T-helper 22 cell (primary cell): ENCODE measurements around the gene ODF2.
"Not testable (repeated sequence)": the region's sequence is repeated elsewhere in the genome, so short reads cannot be mapped to it uniquely, and the experiment has no call there.

ENCODE experiments used
- DNase-seq: peaks from one replicate; pipeline ENCODE4 v3.0.0-alpha.2; 2020; ENCODE audit warnings: low read depth

ODF2 gene

DNA sequence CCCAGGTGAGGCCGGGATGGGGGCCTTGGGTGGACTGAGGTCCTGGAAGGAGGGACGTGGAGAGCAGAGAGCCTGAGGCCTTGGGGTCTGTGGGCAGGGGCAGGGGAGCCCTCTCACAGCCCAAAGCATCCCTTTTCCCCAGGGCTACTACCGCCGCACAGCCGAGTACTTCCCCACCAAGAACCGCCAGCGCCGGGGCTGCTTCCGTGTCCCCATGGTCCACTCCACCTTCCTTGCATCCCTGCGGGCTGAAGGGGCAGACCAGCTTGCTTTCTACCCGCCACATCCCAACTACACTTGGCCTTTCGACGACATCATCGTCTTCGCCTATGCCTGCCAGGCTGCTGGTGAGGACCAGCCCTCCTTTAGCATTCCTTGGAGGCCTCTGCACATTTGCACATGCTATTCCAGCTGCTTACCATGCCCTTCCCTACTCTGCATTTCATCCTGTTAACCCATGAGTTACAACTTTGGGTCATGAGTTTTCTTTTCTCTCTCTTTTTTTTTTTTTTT lies 31.5 kb upstream of the ODF2 start:
- no peak for DNase-seq

- no peak for DNase-seq
Measured at GRCh38 chr9:128428644-128429512, 26.9 kb upstream of the ODF2 start.

GRCh38 chr9:128429513-128430086 lies 26.2 kb upstream of the ODF2 start:
- no peak for DNase-seq

DNA sequence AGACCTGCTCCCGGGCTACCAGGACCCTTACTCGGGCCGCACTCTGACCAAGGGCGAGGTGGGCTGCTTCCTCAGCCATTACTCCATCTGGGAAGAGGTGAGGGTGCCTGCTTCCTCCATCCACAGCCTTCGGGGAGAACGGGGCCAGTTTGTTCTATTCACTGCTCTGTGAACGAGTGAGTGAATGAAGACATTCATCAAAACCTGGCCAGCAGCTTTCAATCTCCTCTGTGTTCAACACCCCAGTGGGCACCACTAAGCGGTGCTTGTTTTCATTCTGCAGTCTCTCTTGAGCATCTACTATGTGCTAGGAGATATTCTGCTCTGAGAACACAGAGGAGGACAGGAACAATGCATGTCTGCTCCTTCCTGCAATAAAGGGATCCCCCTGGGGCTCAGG lies 24.6 kb upstream of the ODF2 start:
- DNase-seq, result no peak

- no peak for DNase-seq
Measured at GRCh38 chr9:128434340-128434739, 21.5 kb upstream of the ODF2 start.

- DNase-seq, result no peak
Measured at GRCh38 chr9:128435611-128436010, 20.2 kb upstream of the ODF2 start.

GRCh38 chr9:128438343-128439109 lies 17.3 kb upstream of the ODF2 start:
- DNase-seq, result peak; percentile 39

- no peak for DNase-seq
Measured at GRCh38 chr9:128439273-128439672, 16.5 kb upstream of the ODF2 start.

DNA sequence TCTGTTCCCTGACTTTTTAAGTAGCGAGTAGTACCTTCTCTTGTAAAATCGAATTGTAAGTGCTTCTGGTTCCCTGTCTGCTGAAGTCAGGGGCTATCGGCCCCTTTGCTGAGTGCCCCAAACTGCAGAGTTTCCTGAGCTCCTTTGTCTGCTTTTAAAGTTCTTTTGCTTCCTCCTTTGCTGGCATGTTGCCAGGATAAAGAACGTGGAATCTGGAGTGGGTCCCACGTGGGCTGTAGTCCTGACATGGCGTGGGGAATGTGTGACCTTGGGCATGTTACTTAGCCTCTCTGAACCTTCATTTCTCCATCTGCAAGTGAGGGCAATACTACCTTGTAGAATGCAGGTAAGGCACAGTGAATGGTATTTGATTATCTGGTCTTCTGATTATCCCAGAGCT lies 13.7 kb upstream of the ODF2 start:
- no peak for DNase-seq

DNA sequence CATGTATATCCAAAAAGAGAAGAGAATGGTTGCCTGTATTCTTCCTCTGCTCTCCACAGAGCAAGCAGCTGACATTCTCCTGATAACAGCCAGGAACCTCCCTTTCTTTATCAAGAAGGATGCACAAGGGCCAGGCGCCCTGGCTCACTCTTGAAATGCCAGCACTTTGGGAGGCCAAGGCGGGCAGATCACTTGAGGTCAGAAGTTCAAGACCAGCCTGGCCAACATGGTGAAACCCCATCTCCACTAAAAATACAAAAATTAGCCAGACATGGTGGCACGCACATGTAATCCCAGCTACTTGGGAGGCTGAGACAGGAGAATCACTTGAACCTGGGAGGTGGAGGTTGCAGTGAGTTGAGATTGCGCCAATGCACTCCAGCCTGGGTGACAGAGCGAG lies 9.3 kb upstream of the ODF2 start:
- not testable (repeated sequence) for DNase-seq

DNA sequence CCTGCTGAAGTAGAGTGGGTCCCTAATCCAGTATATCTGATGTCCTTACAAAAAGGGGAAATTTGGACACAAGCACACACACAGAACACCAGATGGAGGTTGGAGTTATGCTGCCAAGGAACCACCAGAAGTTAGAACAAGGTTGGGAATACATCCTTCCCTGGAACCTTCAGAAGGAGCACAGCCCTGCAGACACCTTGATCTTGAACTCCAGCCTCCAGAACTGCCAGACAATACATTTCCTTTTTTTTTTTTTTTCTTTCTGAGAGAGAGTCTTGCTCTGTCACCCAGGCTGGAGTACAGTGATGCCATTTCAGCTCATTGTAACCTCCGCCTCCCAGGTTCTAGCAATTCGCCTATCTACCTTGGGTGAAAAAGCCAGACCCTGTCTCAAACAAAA lies 7.1 kb upstream of the ODF2 start:
- no peak for DNase-seq

- no peak for DNase-seq
Measured at GRCh38 chr9:128454991-128455390, 815 bp upstream of the ODF2 start.

DNA sequence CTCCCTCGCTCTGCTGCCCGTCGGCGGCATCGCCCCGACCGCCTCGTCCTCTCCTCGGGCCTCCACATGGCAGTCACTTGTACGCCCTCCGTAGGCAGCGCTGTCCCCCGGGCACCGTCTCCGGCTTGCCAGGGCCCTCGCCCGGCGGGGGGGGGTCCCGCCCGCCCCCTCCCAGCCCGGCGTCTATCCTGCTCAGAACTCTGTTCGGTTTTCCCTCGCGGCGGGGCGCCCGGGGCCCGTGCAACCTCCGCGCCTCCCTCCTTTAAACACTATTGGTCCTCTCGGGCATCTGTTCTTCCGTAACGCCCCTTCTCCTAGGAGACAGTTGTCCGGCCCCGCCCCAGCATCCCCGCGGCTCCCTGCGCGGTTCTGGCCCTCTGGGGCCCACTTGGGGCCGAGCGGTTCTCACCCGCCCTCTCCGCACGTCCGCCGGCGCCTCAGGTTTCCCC lies 831 bp downstream of the ODF2 start:
- peak; percentile 53 for DNase-seq

DNA sequence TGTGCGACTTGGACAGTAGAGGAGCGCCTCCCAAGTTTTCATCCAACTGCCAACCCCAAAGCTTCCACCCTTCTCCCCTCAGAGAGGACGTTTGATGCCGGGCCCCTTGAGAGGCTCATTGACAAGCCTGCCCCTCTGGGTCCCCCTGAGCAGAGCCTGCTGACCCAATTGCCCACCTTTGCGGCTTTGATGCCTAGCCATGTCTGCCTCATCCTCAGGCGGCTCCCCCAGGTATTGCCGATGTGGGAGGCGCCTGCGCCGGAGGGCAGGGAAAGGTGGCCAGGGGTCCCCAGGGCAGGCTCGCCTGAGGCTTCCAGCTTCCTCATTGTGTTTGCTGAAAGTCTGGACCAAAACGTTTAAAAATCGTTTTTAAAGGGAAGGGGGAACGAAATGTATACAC lies 1.4 kb downstream of the ODF2 start:
- DNase-seq, result no peak

DNA sequence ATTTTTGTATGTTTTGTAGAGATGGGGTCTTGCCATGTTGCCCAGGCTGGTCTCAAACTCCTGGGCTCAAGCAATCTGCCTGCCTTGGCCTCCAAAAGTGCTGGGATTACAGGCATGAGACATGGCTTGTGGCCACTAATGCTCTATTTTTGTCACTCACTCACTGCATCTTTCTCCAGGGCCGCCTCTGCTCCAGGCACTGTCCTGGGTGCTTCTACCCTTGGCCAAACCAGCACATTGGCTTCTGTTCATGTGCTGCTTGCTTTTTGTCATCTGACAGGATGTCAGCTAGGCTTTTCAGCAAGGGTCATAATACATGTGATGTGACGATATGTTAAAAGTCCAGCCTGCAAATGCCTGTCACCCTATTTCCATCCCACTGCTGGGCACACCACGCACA lies 3.2 kb downstream of the ODF2 start:
- no peak for DNase-seq

DNA sequence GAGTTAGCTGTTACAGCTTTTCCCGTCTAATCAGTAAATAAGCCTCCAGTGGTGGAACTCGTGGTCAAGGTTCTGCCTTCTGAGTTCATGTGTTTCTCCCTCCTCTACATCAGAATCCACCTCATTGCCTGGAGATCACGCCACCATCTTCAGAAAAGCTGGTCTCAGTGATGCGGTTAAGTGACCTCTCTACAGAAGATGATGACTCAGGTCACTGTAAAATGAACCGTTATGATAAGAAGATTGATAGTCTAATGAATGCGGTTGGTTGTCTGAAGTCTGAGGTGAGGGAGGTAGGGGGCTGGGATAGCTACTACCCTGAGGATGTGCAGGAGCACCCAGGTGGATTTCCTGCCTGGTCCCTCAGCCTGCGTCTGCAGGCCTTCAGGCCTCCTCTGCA lies 13.3 kb downstream of the ODF2 start:
- DNase-seq, result no peak

- DNase-seq, result no peak
Measured at GRCh38 chr9:128470560-128470959, 14.8 kb downstream of the ODF2 start.

DNA sequence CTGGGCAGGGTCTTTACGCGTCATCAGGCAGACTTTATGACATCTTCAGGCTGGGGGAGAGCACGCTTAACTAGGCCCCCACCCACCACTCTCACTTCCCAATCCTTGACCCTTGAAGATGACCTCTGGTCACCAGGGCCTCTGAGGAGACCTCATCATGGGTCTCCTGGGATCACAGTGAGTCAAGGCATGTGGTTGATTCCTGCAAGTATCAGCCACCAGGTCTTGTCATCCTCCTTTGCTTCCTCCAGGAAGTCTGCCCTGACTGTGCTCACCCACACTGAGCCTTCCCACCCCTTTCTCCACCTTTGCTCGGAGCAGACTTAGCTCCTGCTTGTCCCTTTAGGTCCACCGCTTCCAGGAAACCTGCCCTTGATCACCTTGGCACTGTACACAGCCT lies 17.3 kb downstream of the ODF2 start:
- no peak for DNase-seq

- no peak for DNase-seq
Measured at GRCh38 chr9:128475867-128476266, 20.1 kb downstream of the ODF2 start.

- DNase-seq, result no peak
Measured at GRCh38 chr9:128479262-128479661, 23.5 kb downstream of the ODF2 start.

- no peak for DNase-seq
Measured at GRCh38 chr9:128481561-128481960, 25.8 kb downstream of the ODF2 start.

DNA sequence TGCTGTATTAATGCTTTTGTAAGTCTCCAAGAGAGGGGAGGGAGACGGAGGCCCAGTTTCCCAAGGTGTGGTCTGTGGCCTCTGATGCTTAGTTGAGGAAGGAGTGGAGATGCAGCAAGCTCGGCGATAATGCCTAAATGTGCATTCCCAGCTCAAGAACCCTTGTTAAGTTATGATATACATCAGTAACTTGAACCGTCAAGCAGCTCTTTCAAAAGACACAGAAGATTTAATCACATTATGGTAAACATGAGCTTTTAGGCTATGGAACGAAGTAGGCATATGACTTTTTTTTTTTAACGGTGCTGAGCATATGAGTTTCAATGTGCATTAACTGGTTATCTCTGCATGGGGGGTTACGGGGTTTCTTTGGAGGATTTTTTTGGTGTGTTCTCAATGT lies 26.4 kb downstream of the ODF2 start:
- DNase-seq, result no peak
